NT2/D1 (cell line): ENCODE data around the gene USP47.

ENCODE experiments used
- DNase-seq: peaks from one replicate; pipeline ENCODE4 v3.0.0-alpha.2; 2011; ENCODE audit warnings: low read depth, low spot score
- H3K27me3 ChIP-seq: 2 replicates; pipeline ENCODE4 v1.6.0; 2011; ENCODE audit warnings: mild to moderate bottlenecking; ENCODE audit not compliant: insufficient read length, insufficient read depth
- H3K36me3 ChIP-seq: 2 replicates; pipeline ENCODE4 v1.6.1; 2011; ENCODE audit warnings: mild to moderate bottlenecking, low read length, mixed read lengths; ENCODE audit not compliant: insufficient read depth, insufficient read length
- H3K4me1 ChIP-seq: 2 replicates; pipeline ENCODE4 v1.5.1; 2011; ENCODE audit not compliant: insufficient read depth, insufficient read length
- H3K4me3 ChIP-seq: 2 replicates; pipeline ENCODE4 v1.5.1; 2011; ENCODE audit warnings: low read depth; ENCODE audit not compliant: insufficient read length
- H3K9ac ChIP-seq: 2 replicates; pipeline ENCODE4 v1.6.0; 2011; ENCODE audit warnings: low read depth; ENCODE audit not compliant: insufficient read length
- H3K9me3 ChIP-seq: 2 replicates; pipeline ENCODE4 v1.5.1; 2011; ENCODE audit warnings: mild to moderate bottlenecking, low read length; ENCODE audit not compliant: insufficient read depth
- SUZ12 ChIP-seq: IDR thresholded peaks from 2 replicates; pipeline ENCODE4 v1.6.1; 2011; ENCODE audit not compliant: insufficient read length, insufficient read depth; ENCODE audit errors: extremely low read depth
- YY1 ChIP-seq: IDR thresholded peaks from 2 replicates; pipeline ENCODE4 v1.6.1; 2011; ENCODE audit not compliant: insufficient read length, insufficient read depth
- ZNF274 ChIP-seq: IDR thresholded peaks from 2 replicates; pipeline ENCODE4 v1.6.1; 2011; ENCODE audit warnings: mild to moderate bottlenecking, low read depth, low read length

The USP47 gene

GRCh38 chr11:11860103-11860979 lies 18.6 kb downstream of the USP47 start:
- no peaks in the 10 kb centered on the region for H3K4me1 ChIP-seq
- no peak for DNase-seq
- no peaks in the 10 kb centered on the region for H3K27me3 ChIP-seq
- H3K9ac ChIP-seq: no peak overlapping the region
- H3K9me3 ChIP-seq: no peaks in the 10 kb centered on the region
- H3K4me3 ChIP-seq: no peak overlapping the region
- no peaks in the 10 kb centered on the region for H3K36me3 ChIP-seq
- TF ChIP-seq YY1 (no peak), SUZ12 (no peak), ZNF274 (no peak)

- DNase-seq: no peak
- Histone ChIP-seq H3K27me3 (no peaks in the 10 kb centered on the region), H3K9me3 (peaks cover 5% of the 10 kb centered on the region; the same call in 1 of the 2 replicates), H3K9ac (no peak overlapping the region), H3K4me1 (no peaks in the 10 kb centered on the region), H3K36me3 (no peaks in the 10 kb centered on the region), H3K4me3 (no peak overlapping the region)
- no peak for TF ChIP-seq SUZ12
- TF ChIP-seq YY1: no peak
- no peak for TF ChIP-seq ZNF274
Measured at GRCh38 chr11:11862999-11863398, 21.2 kb downstream of the USP47 start.

GRCh38 chr11:11864332-11864731 lies 22.6 kb downstream of the USP47 start:
- DNase-seq: no peak
- Histone ChIP-seq H3K27me3 (no peaks in the 10 kb centered on the region), H3K9ac (no peak overlapping the region), H3K4me3 (no peak overlapping the region), H3K4me1 (no peaks in the 10 kb centered on the region), H3K9me3 (peaks cover 5% of the 10 kb centered on the region; the same call in 1 of the 2 replicates), H3K36me3 (no peaks in the 10 kb centered on the region)
- TF ChIP-seq ZNF274: no peak
- TF ChIP-seq SUZ12: no peak
- TF ChIP-seq YY1: no peak

GRCh38 chr11:11864803-11865202 lies 23.0 kb downstream of the USP47 start:
- H3K27me3 ChIP-seq: no peaks in the 10 kb centered on the region
- no peak overlapping the region for H3K4me3 ChIP-seq
- peaks cover 5% of the 10 kb centered on the region; the same call in 1 of the 2 replicates for H3K9me3 ChIP-seq
- TF ChIP-seq SUZ12 (no peak), YY1 (no peak), ZNF274 (no peak)
- no peak for DNase-seq
- H3K4me1 ChIP-seq: no peaks in the 10 kb centered on the region
- H3K9ac ChIP-seq: no peak overlapping the region
- no peaks in the 10 kb centered on the region for H3K36me3 ChIP-seq

GRCh38 chr11:11865449-11865848 lies 23.7 kb downstream of the USP47 start:
- H3K9ac ChIP-seq: no peak overlapping the region
- H3K4me1 ChIP-seq: no peaks in the 10 kb centered on the region
- peaks cover 5% of the 10 kb centered on the region; the same call in 1 of the 2 replicates for H3K9me3 ChIP-seq
- DNase-seq: no peak
- no peaks in the 10 kb centered on the region for H3K27me3 ChIP-seq
- TF ChIP-seq SUZ12 (no peak), ZNF274 (no peak), YY1 (no peak)
- no peaks in the 10 kb centered on the region for H3K36me3 ChIP-seq
- no peak overlapping the region for H3K4me3 ChIP-seq

GRCh38 chr11:11866203-11866602 lies 24.4 kb downstream of the USP47 start:
- TF ChIP-seq ZNF274: no peak
- no peak for TF ChIP-seq YY1
- TF ChIP-seq SUZ12: no peak
- Histone ChIP-seq H3K9ac (no peak overlapping the region), H3K27me3 (no peaks in the 10 kb centered on the region), H3K9me3 (peaks cover 5% of the 10 kb centered on the region; the same call in 1 of the 2 replicates), H3K4me3 (no peak overlapping the region), H3K36me3 (no peaks in the 10 kb centered on the region), H3K4me1 (no peaks in the 10 kb centered on the region)
- no peak for DNase-seq

GRCh38 chr11:11867720-11868119 lies 25.9 kb downstream of the USP47 start:
- H3K4me1 ChIP-seq: peaks cover 4% of the 10 kb centered on the region

More at GRCh38 chr11:11867720-11868119, 25.9 kb downstream of the USP47 start:
- Histone ChIP-seq H3K9ac (no peak overlapping the region), H3K27me3 (no peaks in the 10 kb centered on the region), H3K36me3 (no peaks in the 10 kb centered on the region), H3K4me3 (no peak overlapping the region), H3K9me3 (peaks cover 5% of the 10 kb centered on the region; the same call in 1 of the 2 replicates)
- TF ChIP-seq ZNF274: no peak
- TF ChIP-seq YY1: no peak
- TF ChIP-seq SUZ12: no peak
- DNase-seq: no peak
